HG03442 (cell line): ENCODE data around the gene SHROOM1.
"Not testable (repeated sequence)": the region's sequence is repeated elsewhere in the genome, so short reads cannot be mapped to it uniquely, and the experiment has no call there.

Source experiments
- ATAC-seq: cut with Tn5 transposase; IDR thresholded peaks from one replicate; pipeline ENCODE4 v1.9.1; 2021; ENCODE audit warnings: mild to moderate bottlenecking, moderate library complexity; ENCODE audit not compliant: unreplicated experiment

Gene SHROOM1

GRCh38 chr5:132808448-132808847 is 22.0 kb downstream of the SHROOM1 start:
- no peak for ATAC-seq

GRCh38 chr5:132807163-132807838 is 23.1 kb downstream of the SHROOM1 start:
- no peak for ATAC-seq

GRCh38 chr5:132806804-132807162 is 23.7 kb downstream of the SHROOM1 start:
- not testable (repeated sequence) for ATAC-seq

GRCh38 chr5:132805872-132806271 is 24.6 kb downstream of the SHROOM1 start:
- ATAC-seq = not testable (repeated sequence)

GRCh38 chr5:132804219-132804618 is 26.2 kb downstream of the SHROOM1 start:
- ATAC-seq = not testable (repeated sequence)

- not testable (repeated sequence) for ATAC-seq
These were observed 27.8 kb downstream of the SHROOM1 start for GRCh38 chr5:132802685-132803066.

GRCh38 chr5:132802044-132802684 is 28.3 kb downstream of the SHROOM1 start:
- no peak for ATAC-seq

- no peak for ATAC-seq
These were observed 29.9 kb downstream of the SHROOM1 start for GRCh38 chr5:132800545-132800944.

GRCh38 chr5:132799392-132799791 is 31.1 kb downstream of the SHROOM1 start:
- ATAC-seq = no peak

GRCh38 chr5:132797651-132798050 is 32.8 kb downstream of the SHROOM1 start:
- no peak for ATAC-seq

GRCh38 chr5:132791026-132791425 is 39.4 kb downstream of the SHROOM1 start:
- no peak for ATAC-seq

- ATAC-seq = no peak
These were observed 40.1 kb downstream of the SHROOM1 start for GRCh38 chr5:132790201-132790865.

GRCh38 chr5:132788990-132789886 is 41.2 kb downstream of the SHROOM1 start:
- no peak for ATAC-seq

- ATAC-seq = no peak
These were observed 41.9 kb downstream of the SHROOM1 start for GRCh38 chr5:132788508-132788907.

- no peak for ATAC-seq
These were observed 43.4 kb downstream of the SHROOM1 start for GRCh38 chr5:132787076-132787475.

GRCh38 chr5:132785864-132786263 is 44.6 kb downstream of the SHROOM1 start:
- ATAC-seq = no peak

GRCh38 chr5:132785365-132785764 is 45.1 kb downstream of the SHROOM1 start:
- no peak for ATAC-seq

GRCh38 chr5:132782101-132782500 is 48.3 kb downstream of the SHROOM1 start:
- no peak for ATAC-seq

- no peak for ATAC-seq
These were observed 49.4 kb downstream of the SHROOM1 start for GRCh38 chr5:132781029-132781428.

- no peak for ATAC-seq
These were observed 49.9 kb downstream of the SHROOM1 start for GRCh38 chr5:132780577-132780976.

- ATAC-seq = no peak
These were observed 50.5 kb downstream of the SHROOM1 start for GRCh38 chr5:132779961-132780360.
